ENCODE measurements around the gene ARID4B.

DNA sequence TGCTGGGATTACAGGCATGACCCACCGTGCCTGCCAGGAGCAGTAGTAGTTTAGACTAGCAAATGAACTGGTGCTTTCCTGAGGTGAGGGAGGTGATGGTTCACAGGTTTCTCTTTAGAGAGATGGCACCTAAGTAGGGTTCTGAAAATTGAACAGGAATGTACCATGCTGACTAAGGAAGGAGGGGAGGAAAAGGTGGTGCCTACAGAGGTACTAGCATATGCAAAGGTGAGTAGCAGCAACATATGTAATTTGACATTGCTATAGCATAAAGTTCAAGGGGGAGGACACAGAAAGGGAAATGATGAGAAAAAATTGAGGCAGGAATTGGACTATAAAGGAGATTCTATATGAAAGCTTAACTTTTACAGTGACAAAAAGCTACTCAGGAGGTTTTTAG, 101.0 kb downstream of the ARID4B start:
- TF ChIP-seq CTCF (IDR thresholded peaks at IDR 0.05) = no peak
- no peak for TF ChIP-seq POLR2A (IDR thresholded peaks at IDR 0.05)

All from lower leg skin (tissue), 3 donors.